ENCODE data around the gene MUC4. TPM values are rescaled to one million over a fixed set of nuclear protein-coding genes. Genes with fewer than 3 reads are reported as not detected.
"Not testable (repeated sequence)": the region's sequence is repeated elsewhere in the genome, so short reads cannot be mapped to it uniquely, and the experiment has no call there.

MUC4 gene
- total and polyA plus RNA-seq, 4 donors: not detected

DNA sequence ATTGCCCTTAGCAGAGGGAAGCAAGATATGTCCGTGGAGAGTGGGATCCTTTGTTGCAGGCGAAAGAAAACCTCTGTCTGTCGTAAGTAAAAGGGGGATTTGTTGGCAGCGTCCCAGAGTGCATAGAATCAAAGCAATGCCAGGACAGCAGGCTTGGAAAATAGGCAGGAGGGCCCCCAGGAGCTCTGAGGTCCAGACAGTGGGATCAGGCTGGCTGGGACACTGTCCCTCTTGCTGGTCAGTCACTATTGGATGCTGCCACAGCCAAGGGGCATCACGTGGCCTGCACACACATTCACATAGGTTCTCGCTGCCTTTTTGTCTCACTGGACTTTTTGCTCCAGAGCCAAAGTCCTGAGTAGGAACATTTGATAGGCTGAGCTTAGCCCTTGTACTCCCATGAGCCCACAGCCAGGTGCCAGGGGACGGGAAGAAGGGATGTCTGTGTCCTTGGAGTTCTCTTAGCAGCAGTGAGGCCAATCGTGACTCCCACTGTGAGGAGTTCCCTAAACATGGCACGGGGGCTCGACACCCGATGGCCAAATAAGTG is 80.3 kb downstream of the MUC4 start (continued):
- TF ChIP-seq, protein P1, sequence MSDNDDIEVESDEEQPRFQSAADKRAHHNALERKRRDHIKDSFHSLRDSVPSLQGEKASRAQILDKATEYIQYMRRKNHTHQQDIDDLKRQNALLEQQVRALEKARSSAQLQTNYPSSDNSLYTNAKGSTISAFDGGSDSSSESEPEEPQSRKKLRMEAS (IDR thresholded peaks at IDR 0.05): no peak
- TF ChIP-seq TAF1 (conservative IDR thresholded peaks at IDR 0.05): no peak

DNA sequence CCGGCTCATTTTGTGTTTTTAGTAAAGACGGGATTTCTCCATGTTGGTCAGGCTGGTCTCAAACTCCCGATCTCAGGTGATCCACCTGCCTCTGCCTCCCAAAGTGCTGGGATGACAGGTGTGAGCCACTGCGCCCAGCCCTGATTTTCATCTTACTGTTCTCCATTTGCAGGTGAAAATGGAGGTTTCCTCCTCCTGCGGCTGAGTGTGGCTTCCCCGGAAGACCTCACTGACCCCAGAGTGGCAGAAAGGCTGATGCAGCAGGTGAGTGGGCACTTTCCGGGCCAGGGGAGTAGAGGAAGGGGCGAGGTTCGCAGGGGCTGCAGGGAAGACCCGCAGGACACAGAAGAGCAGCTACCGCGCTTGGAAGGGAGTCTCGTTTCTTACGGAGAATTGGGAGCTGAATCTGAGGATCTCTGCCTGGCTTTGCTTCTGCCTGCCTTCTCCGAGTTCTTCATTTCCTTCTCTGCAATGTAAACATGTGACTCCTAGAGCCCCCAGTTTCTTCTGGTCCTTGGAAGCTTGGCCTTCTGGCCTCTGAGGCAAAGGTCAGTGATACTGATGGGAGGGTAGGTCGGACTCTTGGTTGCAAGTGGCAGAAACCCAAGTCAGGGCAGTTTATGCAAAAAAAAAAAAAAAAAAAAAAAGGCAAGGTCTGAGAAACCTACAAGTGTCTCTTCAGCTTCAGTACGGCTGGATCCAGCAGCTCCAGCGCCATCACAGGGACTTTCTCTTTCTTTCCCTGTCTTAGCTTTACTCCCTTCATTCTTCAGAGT is 82.1 kb downstream of the MUC4 start:
- no peaks in the 10 kb centered on the region for H3K27me3 ChIP-seq (ENCODE audit: control insufficient read depth in 4 of 4, insufficient read depth in 4 of 4, low read length in 3 of 4)
- WGBS: 86% methylated on average over 18 of the region's 18 CpGs
- DNase-seq (ENCODE audit: low spot score): no peak
- no peaks in the 10 kb centered on the region for H3K9me3 ChIP-seq (ENCODE audit: control insufficient read depth in 4 of 4, low read length in 3 of 4)
- peaks cover 0 to 27% (median 17%) of the 10 kb centered on the region in 4 donors for H3K36me3 ChIP-seq (ENCODE audit: control insufficient read depth in 4 of 4, insufficient read depth in 3 of 4, low read depth in 1 of 4, low read length in 3 of 4)
- no peak overlapping the region for H3K27ac ChIP-seq (ENCODE audit: low read depth in 1 of 2, low read length in 2 of 2)
- peaks cover 0 to 14% (median 3%) of the 10 kb centered on the region in 4 donors for H3K4me1 ChIP-seq (ENCODE audit: control insufficient read depth in 4 of 4, insufficient read depth in 4 of 4, low read length in 3 of 4)
- H3K9ac ChIP-seq (ENCODE audit: low read depth in 1 of 2, low read length in 2 of 2): no peak overlapping the region
- TF ChIP-seq HNF4A (conservative IDR thresholded peaks at IDR 0.05): peak; percentile 23 to 81
- TF ChIP-seq, protein P2, sequence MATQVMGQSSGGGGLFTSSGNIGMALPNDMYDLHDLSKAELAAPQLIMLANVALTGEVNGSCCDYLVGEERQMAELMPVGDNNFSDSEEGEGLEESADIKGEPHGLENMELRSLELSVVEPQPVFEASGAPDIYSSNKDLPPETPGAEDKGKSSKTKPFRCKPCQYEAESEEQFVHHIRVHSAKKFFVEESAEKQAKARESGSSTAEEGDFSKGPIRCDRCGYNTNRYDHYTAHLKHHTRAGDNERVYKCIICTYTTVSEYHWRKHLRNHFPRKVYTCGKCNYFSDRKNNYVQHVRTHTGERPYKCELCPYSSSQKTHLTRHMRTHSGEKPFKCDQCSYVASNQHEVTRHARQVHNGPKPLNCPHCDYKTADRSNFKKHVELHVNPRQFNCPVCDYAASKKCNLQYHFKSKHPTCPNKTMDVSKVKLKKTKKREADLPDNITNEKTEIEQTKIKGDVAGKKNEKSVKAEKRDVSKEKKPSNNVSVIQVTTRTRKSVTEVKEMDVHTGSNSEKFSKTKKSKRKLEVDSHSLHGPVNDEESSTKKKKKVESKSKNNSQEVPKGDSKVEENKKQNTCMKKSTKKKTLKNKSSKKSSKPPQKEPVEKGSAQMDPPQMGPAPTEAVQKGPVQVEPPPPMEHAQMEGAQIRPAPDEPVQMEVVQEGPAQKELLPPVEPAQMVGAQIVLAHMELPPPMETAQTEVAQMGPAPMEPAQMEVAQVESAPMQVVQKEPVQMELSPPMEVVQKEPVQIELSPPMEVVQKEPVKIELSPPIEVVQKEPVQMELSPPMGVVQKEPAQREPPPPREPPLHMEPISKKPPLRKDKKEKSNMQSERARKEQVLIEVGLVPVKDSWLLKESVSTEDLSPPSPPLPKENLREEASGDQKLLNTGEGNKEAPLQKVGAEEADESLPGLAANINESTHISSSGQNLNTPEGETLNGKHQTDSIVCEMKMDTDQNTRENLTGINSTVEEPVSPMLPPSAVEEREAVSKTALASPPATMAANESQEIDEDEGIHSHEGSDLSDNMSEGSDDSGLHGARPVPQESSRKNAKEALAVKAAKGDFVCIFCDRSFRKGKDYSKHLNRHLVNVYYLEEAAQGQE (IDR thresholded peaks at IDR 0.05): no peak
- no peak overlapping the region for H3K4me3 ChIP-seq (ENCODE audit: low read depth in 1 of 3, low read length in 3 of 3)

DNA sequence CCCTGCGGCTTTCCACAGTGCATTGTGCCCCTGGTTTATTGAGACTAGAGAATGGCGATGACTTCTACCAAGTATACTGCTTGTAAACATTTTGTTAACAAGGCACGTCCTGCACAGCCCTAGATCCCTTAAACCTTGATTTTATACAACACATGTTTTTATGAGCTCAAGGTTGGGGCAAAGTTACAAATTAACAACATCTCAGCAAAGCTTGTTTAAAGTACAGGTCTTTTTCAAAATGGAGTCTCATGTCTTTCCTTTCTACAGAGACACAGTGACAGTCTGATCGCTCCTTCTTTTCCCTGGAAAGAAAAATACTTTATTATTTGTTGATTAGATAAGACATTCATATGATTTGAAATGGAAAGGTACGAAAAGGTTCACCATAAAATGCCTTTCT is 82.9 kb downstream of the MUC4 start:
- 82% methylated on average over 5 of the region's 5 CpGs for WGBS
- H3K27ac ChIP-seq (ENCODE audit: low read depth in 1 of 2, low read length in 2 of 2): not testable (repeated sequence)

DNA sequence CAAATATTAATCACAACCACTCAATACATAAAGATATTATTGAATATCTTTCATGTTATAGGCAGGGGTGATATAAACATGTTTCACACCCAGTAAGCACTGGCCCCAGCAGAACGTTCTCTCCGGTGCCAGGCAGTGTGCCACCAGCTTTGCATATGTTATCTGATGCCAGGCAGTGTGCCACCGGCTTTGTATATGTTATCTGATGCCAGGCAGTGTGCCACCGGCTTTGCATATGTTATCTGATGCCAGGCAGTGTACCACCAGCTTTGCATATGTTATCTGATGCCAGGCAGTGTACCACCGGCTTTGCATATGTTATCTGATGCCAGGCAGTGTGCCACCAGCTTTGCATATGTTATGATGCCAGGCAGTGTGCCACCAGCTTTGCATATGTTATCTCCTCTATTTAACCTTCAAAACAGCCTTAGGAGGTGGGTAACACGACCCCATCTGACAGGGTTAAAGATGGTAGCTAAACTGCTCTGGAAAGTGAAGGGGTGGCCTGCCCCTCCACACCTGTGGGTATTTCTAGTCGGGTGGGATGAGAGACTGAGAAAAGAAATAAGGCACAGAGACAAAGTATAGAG is 84.0 kb downstream of the MUC4 start:
- Histone ChIP-seq H3K4me1 (ENCODE audit: control insufficient read depth in 4 of 4, insufficient read depth in 4 of 4, low read length in 3 of 4) (peaks cover 0 to 14% (median 3%) of the 10 kb centered on the region in 4 donors), H3K9ac (ENCODE audit: low read depth in 1 of 2, low read length in 2 of 2) (no peak overlapping the region), H3K9me3 (ENCODE audit: control insufficient read depth in 4 of 4, low read length in 3 of 4) (no peaks in the 10 kb centered on the region), H3K4me3 (ENCODE audit: low read depth in 1 of 3, low read length in 3 of 3) (no peak overlapping the region), H3K27me3 (ENCODE audit: control insufficient read depth in 4 of 4, insufficient read depth in 4 of 4, low read length in 3 of 4) (no peaks in the 10 kb centered on the region), H3K27ac (ENCODE audit: low read depth in 1 of 2, low read length in 2 of 2) (no peak overlapping the region), H3K36me3 (ENCODE audit: control insufficient read depth in 4 of 4, insufficient read depth in 3 of 4, low read depth in 1 of 4, low read length in 3 of 4) (peaks cover 0 to 19% (median 10%) of the 10 kb centered on the region in 4 donors)
- WGBS: 56% methylated on average over 7 of the region's 7 CpGs
- no peak for DNase-seq (ENCODE audit: low spot score)
- TF ChIP-seq RXRA (IDR thresholded peaks at IDR 0.05) (no peak), NR2F2 (IDR thresholded peaks at IDR 0.05) (no peak), GABPA (IDR thresholded peaks at IDR 0.05 in 1 of 2, conservative IDR thresholded peaks at IDR 0.05 in 1 of 2) (no peak)
- TF ChIP-seq, protein P2 (IDR thresholded peaks at IDR 0.05): no peak
- TF ChIP-seq, protein P3, sequence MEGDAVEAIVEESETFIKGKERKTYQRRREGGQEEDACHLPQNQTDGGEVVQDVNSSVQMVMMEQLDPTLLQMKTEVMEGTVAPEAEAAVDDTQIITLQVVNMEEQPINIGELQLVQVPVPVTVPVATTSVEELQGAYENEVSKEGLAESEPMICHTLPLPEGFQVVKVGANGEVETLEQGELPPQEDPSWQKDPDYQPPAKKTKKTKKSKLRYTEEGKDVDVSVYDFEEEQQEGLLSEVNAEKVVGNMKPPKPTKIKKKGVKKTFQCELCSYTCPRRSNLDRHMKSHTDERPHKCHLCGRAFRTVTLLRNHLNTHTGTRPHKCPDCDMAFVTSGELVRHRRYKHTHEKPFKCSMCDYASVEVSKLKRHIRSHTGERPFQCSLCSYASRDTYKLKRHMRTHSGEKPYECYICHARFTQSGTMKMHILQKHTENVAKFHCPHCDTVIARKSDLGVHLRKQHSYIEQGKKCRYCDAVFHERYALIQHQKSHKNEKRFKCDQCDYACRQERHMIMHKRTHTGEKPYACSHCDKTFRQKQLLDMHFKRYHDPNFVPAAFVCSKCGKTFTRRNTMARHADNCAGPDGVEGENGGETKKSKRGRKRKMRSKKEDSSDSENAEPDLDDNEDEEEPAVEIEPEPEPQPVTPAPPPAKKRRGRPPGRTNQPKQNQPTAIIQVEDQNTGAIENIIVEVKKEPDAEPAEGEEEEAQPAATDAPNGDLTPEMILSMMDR (IDR thresholded peaks at IDR 0.05; ENCODE audit: low read depth, low read length, missing input control): no peak

More for the DNA sequence above, 82.9 kb downstream of the MUC4 start:
- peaks cover 0 to 14% (median 3%) of the 10 kb centered on the region in 4 donors for H3K4me1 ChIP-seq (ENCODE audit: control insufficient read depth in 4 of 4, insufficient read depth in 4 of 4, low read length in 3 of 4)
- H3K36me3 ChIP-seq (ENCODE audit: control insufficient read depth in 4 of 4, insufficient read depth in 3 of 4, low read depth in 1 of 4, low read length in 3 of 4): peaks cover 0 to 27% (median 15%) of the 10 kb centered on the region in 4 donors
- H3K27me3 ChIP-seq (ENCODE audit: control insufficient read depth in 4 of 4, insufficient read depth in 4 of 4, low read length in 3 of 4); H3K9me3 ChIP-seq (ENCODE audit: control insufficient read depth in 4 of 4, low read length in 3 of 4); H3K4me3 ChIP-seq (ENCODE audit: low read depth in 1 of 3, low read length in 3 of 3); DNase-seq (ENCODE audit: low spot score); H3K9ac ChIP-seq (ENCODE audit: low read depth in 1 of 2, low read length in 2 of 2): not testable (repeated sequence)

Data from liver (tissue), 9 donors.